ENCODE measurements around the gene EPHB3. TPM values are rescaled to one million over a fixed set of nuclear protein-coding genes. Genes with fewer than 3 reads are reported as not detected.

EPHB3 gene
- polyA plus RNA-seq, 1 of the 3 experiments (the other 2 are of a cell fraction): 4.2 TPM

GRCh38 chr3:184553385-184553784 lies 8.2 kb upstream of the EPHB3 start:
- no peak overlapping the region for H3K4me3 ChIP-seq (ENCODE audit: low read depth in 2 of 2, low read length in 1 of 2)
- no peak overlapping the region for H3K4me2 ChIP-seq
- no peaks in the 10 kb centered on the region for H3F3A ChIP-seq (replicated peaks; ENCODE audit: insufficient read depth)
- H3K4me1 ChIP-seq (ENCODE audit: control insufficient read depth in 1 of 2, insufficient read depth in 2 of 2, low read depth in 1 of 2, low read length in 1 of 2): no peaks in the 10 kb centered on the region
- H3K9me2 ChIP-seq: no peaks in the 10 kb centered on the region
- no peaks in the 10 kb centered on the region for H3K36me3 ChIP-seq (replicated peaks in 1 of 2; ENCODE audit: control insufficient read depth in 1 of 2, insufficient read depth in 2 of 2, low read length in 1 of 2)
- no peak for DNase-seq
- no peak overlapping the region for H3K9ac ChIP-seq
- H3K79me2 ChIP-seq (ENCODE audit: insufficient read depth): no peaks in the 10 kb centered on the region
- TF ChIP-seq JUND (IDR thresholded peaks at IDR 0.05): no peak
- TF ChIP-seq SIN3A (IDR thresholded peaks at IDR 0.05; ENCODE audit: borderline replicate concordance, low read depth, low read length): no peak
- no peak for TF ChIP-seq YY1 (IDR thresholded peaks at IDR 0.05; ENCODE audit: low read depth)
- TF ChIP-seq NRF1 (IDR thresholded peaks at IDR 0.05; ENCODE audit: low read depth, low read length): no peak
- no peak for TF ChIP-seq GATA2 (CRISPR knock-in tag; IDR thresholded peaks at IDR 0.05)
- peaks cover 10% of the 10 kb centered on the region; the same call in 1 of the 2 replicates for H3K27me3 ChIP-seq (ENCODE audit: insufficient read depth)
- H4K20me1 ChIP-seq (ENCODE audit: insufficient read depth): no peaks in the 10 kb centered on the region
- ChIA-PET CTCF (interaction anchor here (1.1 to 4.3 kb wide), 6 partner anchors 9 to 250 kb away, joined by 3 to 25 read pairs (median 6); no protein-coding TSS in a partner anchor), POLR2A (no interaction called here)
- H2AFZ ChIP-seq (ENCODE audit: low read depth): no peak overlapping the region
- WGBS (ENCODE audit: low lambda C conversion rate): 48% methylated on average over 4 of the region's 4 CpGs
- no peaks in the 10 kb centered on the region for H3K9me3 ChIP-seq
- no peak overlapping the region for H3K27ac ChIP-seq (ENCODE audit: low read depth in 2 of 2, low read length in 1 of 2)

GRCh38 chr3:184554461-184554860 lies 7.1 kb upstream of the EPHB3 start:
- Histone ChIP-seq H3K27me3 (ENCODE audit: insufficient read depth) (peaks cover 20% of the 10 kb centered on the region; the same call in 1 of the 2 replicates), H3K9me2 (no peaks in the 10 kb centered on the region), H3K9ac (no peak overlapping the region), H3K4me3 (ENCODE audit: low read depth in 2 of 2, low read length in 1 of 2) (no peak overlapping the region), H4K20me1 (ENCODE audit: insufficient read depth) (no peaks in the 10 kb centered on the region), H2AFZ (ENCODE audit: low read depth) (no peak overlapping the region), H3K79me2 (ENCODE audit: insufficient read depth) (no peaks in the 10 kb centered on the region), H3F3A (replicated peaks; ENCODE audit: insufficient read depth) (no peaks in the 10 kb centered on the region), H3K9me3 (no peaks in the 10 kb centered on the region), H3K4me1 (ENCODE audit: control insufficient read depth in 1 of 2, insufficient read depth in 2 of 2, low read depth in 1 of 2, low read length in 1 of 2) (no peaks in the 10 kb centered on the region), H3K4me2 (no peak overlapping the region), H3K36me3 (replicated peaks in 1 of 2; ENCODE audit: control insufficient read depth in 1 of 2, insufficient read depth in 2 of 2, low read length in 1 of 2) (no peaks in the 10 kb centered on the region), H3K27ac (ENCODE audit: low read depth in 2 of 2, low read length in 1 of 2) (no peak overlapping the region)
- CTCF ChIA-PET: interaction anchor here (0.9 to 2.2 kb wide), 5 partner anchors 11 to 250 kb away, joined by 3 to 15 read pairs (median 3); no protein-coding TSS in a partner anchor
- 59% methylated on average over 5 of the region's 5 CpGs for WGBS (ENCODE audit: low lambda C conversion rate)
- TF ChIP-seq IRF3 (IDR thresholded peaks at IDR 0.05; ENCODE audit: low read depth, low read length) (no peak), NRF1 (IDR thresholded peaks at IDR 0.05; ENCODE audit: low read depth, low read length) (no peak), FOXJ3 (CRISPR knock-in tag; IDR thresholded peaks at IDR 0.05) (no peak), MXI1 (IDR thresholded peaks at IDR 0.05; ENCODE audit: low read depth, low read length) (no peak), POLR2AphosphoS5 (IDR thresholded peaks at IDR 0.05; ENCODE audit: low read depth, low read length) (no peak), RXRA (IDR thresholded peaks at IDR 0.05; ENCODE audit: borderline replicate concordance, low read depth) (no peak), RAD21 (IDR thresholded peaks at IDR 0.05; ENCODE audit: low read length) (no peak), FOSL2 (IDR thresholded peaks at IDR 0.05; ENCODE audit: borderline replicate concordance, low read depth) (no peak), GABPA (IDR thresholded peaks at IDR 0.05; ENCODE audit: low read depth) (no peak), EP300 (IDR thresholded peaks at IDR 0.05; ENCODE audit: borderline replicate concordance in 1 of 2, low read depth in 1 of 2, low read length in 1 of 2) (no peak), NFIC (IDR thresholded peaks at IDR 0.05; ENCODE audit: borderline replicate concordance) (no peak)
- POLR2A ChIA-PET: no interaction called here
- DNase-seq: no peak

Data from SK-N-SH (cell line).